Endothelial cell (in vitro differentiated cells): ENCODE measurements around the gene STRA8. TPM values are rescaled to one million over a fixed set of nuclear protein-coding genes. Genes with fewer than 3 reads are reported as not detected.

Experiments used
- DNase-seq: peaks from one replicate; pipeline ENCODE4 v3.0.0; 2021; ENCODE audit warnings: low spot score
- H3K27ac Mint-ChIP-seq: one replicate; pipeline ENCODE4 v1.8.0; 2021; ENCODE audit warnings: mixed read lengths, inconsistent platforms; ENCODE audit not compliant: unreplicated experiment
- H3K27me3 Mint-ChIP-seq: one replicate; pipeline ENCODE4 v1.8.0; 2021; ENCODE audit warnings: mild to moderate bottlenecking, moderate library complexity, mixed read lengths, inconsistent platforms; ENCODE audit not compliant: unreplicated experiment
- H3K36me3 Mint-ChIP-seq: one replicate; pipeline ENCODE4 v1.8.0; 2021; ENCODE audit warnings: mild to moderate bottlenecking, low read depth, mixed read lengths, inconsistent platforms; ENCODE audit not compliant: unreplicated experiment
- H3K4me1 Mint-ChIP-seq: one replicate; pipeline ENCODE4 v1.8.0; 2021; ENCODE audit warnings: mild to moderate bottlenecking, mixed read lengths, inconsistent platforms; ENCODE audit not compliant: unreplicated experiment
- H3K4me3 Mint-ChIP-seq: one replicate; pipeline ENCODE4 v1.8.0; 2021; ENCODE audit warnings: mild to moderate bottlenecking, mixed read lengths, inconsistent platforms; ENCODE audit not compliant: unreplicated experiment
- H3K9me3 Mint-ChIP-seq: one replicate; pipeline ENCODE4 v1.8.0; 2021; ENCODE audit warnings: mixed read lengths, inconsistent platforms; ENCODE audit not compliant: unreplicated experiment
- CTCF ChIP-seq: fragments of 200-600 bp; sonication (generic); IDR thresholded peaks from one replicate; pipeline ENCODE4 v1.5.0; 2021; ENCODE audit warnings: antibody characterized with exemption; ENCODE audit not compliant: unreplicated experiment
- total RNA-seq: library from RNA; stranded (reverse); fragmentation: NEBNext Ultra II Directional; extraction: Animal tissue kit (Norgen Biotek cat#: 25700); gene quantifications from one replicate; pipeline ENCODE4 v1.2.1, GENCODE V29; 2021; ENCODE audit not compliant: unreplicated experiment

Gene STRA8
- total RNA-seq, 1 donor from 2014 or later: not detected

DNA sequence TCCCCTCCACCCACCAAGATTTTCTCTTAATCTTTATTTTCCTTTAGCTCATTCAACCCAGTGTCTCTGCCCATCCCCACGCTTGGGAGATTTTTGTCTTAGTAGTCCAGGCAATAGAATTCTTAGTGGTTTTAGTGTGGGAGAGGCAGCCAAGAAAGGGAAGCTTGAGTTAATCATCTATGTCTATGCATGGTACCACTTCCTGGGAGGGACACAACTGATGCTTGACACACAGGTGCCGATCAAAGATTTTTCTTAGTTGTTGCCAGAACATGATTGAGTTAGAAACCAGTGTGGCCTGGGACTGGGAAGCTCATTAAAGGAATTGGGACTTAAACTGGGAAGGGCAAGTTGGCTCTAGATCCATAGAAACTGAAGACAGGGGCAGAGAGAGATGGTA lies 3.1 kb downstream of the STRA8 start:
- Mint-ChIP-seq H3K4me3 (no peak overlapping the region), H3K9me3 (no peaks in the 10 kb centered on the region), H3K36me3 (no peaks in the 10 kb centered on the region), H3K4me1 (peaks cover 1% of the 10 kb centered on the region), H3K27ac (no peak overlapping the region), H3K27me3 (no peaks in the 10 kb centered on the region)
- DNase-seq: no peak
- no peak for TF ChIP-seq CTCF

- peaks cover 6% of the 10 kb centered on the region for H3K4me1 Mint-ChIP-seq
- no peak for DNase-seq
- H3K9me3 Mint-ChIP-seq: no peaks in the 10 kb centered on the region
- TF ChIP-seq CTCF: peak; percentile 70
- no peak overlapping the region for H3K27ac Mint-ChIP-seq
- peaks cover 1% of the 10 kb centered on the region for H3K27me3 Mint-ChIP-seq
- H3K36me3 Mint-ChIP-seq: no peaks in the 10 kb centered on the region
- H3K4me3 Mint-ChIP-seq: no peak overlapping the region
These were observed 4.6 kb downstream of the STRA8 start for GRCh38 chr7:135238112-135238744.

DNA sequence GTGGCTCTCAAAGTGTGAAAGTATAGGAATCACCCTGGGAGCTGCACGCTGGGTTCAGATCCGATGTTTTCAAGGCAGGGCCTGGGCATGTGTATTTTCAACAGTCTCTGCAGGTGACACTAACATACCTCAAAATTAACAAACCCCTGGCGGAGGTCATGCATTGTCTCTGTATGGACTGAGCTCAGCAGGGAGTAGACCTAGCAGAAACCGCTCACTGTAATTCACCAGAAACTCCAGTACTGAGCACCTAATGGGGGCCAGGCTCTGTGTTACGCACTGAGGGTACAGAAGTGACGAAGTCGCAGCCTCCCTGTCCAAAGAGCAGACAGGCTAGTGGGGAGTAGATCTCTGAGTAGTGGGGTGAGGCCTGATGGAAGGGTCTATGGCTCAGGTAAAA lies 5.6 kb downstream of the STRA8 start:
- Mint-ChIP-seq H3K27ac (no peak overlapping the region), H3K4me3 (no peak overlapping the region), H3K9me3 (no peaks in the 10 kb centered on the region), H3K36me3 (no peaks in the 10 kb centered on the region), H3K27me3 (peaks cover 1% of the 10 kb centered on the region), H3K4me1 (peaks cover 6% of the 10 kb centered on the region)
- no peak for DNase-seq
- no peak for TF ChIP-seq CTCF

- Mint-ChIP-seq H3K9me3 (no peaks in the 10 kb centered on the region), H3K4me3 (no peak overlapping the region), H3K27me3 (peaks cover 1% of the 10 kb centered on the region), H3K27ac (no peak overlapping the region), H3K36me3 (no peaks in the 10 kb centered on the region), H3K4me1 (peaks cover 8% of the 10 kb centered on the region)
- no peak for TF ChIP-seq CTCF
- DNase-seq: no peak
These were observed 6.8 kb downstream of the STRA8 start for GRCh38 chr7:135240441-135240840.

GRCh38 chr7:135242096-135242684 lies 8.6 kb downstream of the STRA8 start:
- Mint-ChIP-seq H3K4me1 (peaks cover 8% of the 10 kb centered on the region), H3K4me3 (no peak overlapping the region), H3K27me3 (peaks cover 1% of the 10 kb centered on the region), H3K9me3 (no peaks in the 10 kb centered on the region), H3K36me3 (no peaks in the 10 kb centered on the region), H3K27ac (no peak overlapping the region)
- TF ChIP-seq CTCF: no peak
- DNase-seq: no peak
